GM12878 (cell line): ENCODE data around the gene NMUR1. TPM values are rescaled to one million over a fixed set of nuclear protein-coding genes. Genes with fewer than 3 reads are reported as not detected.

Experiments used
- CBFB ChIP-seq: IDR thresholded peaks from 2 replicates; pipeline ENCODE4 v1.6.1; 2016; ENCODE audit warnings: antibody characterized with exemption, low read depth
- CREB1 ChIP-seq: IDR thresholded peaks from 2 replicates; pipeline ENCODE4 v1.6.1; 2012; ENCODE audit warnings: low read depth, mild to moderate bottlenecking, inconsistent platforms
- E2F4 ChIP-seq: IDR thresholded peaks from 2 replicates; pipeline ENCODE4 v1.6.1; 2012; ENCODE audit warnings: low read depth, low read length, improper control_type of control experiment
- EP300 ChIP-seq, 2 experiments: fragments of 150-350 bp in 1 of 2; IDR thresholded peaks; 2 replicates each; pipeline ENCODE4 v1.6.1; 2011 to 2012; ENCODE audit warnings: low read depth in 2 of 2, low read length in 2 of 2, borderline replicate concordance in 1 of 2, improper control_type of control experiment in 1 of 2, inconsistent platforms in 1 of 2; ENCODE audit not compliant: control insufficient read depth in 1 of 2
- HDAC6 ChIP-seq: fragments of 200-600 bp; sonication (generic); IDR thresholded peaks from one replicate; pipeline ENCODE4 v1.8.0; 2017; ENCODE audit warnings: antibody characterized with exemption; ENCODE audit not compliant: unreplicated experiment
- HSF1 ChIP-seq: fragments of 150-350 bp; IDR thresholded peaks from 2 replicates; pipeline ENCODE4 v1.6.1; 2014; ENCODE audit warnings: mild to moderate bottlenecking, low read depth, low read length
- MXI1 ChIP-seq: fragments of 150-350 bp; IDR thresholded peaks from 2 replicates; pipeline ENCODE4 v1.6.1; 2011; ENCODE audit warnings: low read depth, mild to moderate bottlenecking, inconsistent platforms, low read length, improper control_type of control experiment
- NR2C2 ChIP-seq: IDR thresholded peaks from 2 replicates; pipeline ENCODE4 v1.6.1; 2011; ENCODE audit warnings: borderline replicate concordance, low read depth; ENCODE audit not compliant: control insufficient read depth, insufficient read length
- SMARCA5 ChIP-seq: fragments of 450-650 bp; IDR thresholded peaks from 2 replicates; pipeline ENCODE4 v1.6.1; 2017; ENCODE audit warnings: mild to moderate bottlenecking
- SPI1 ChIP-seq: IDR thresholded peaks from 2 replicates; pipeline ENCODE4 v1.6.1; 2011; ENCODE audit warnings: low read depth, mild to moderate bottlenecking, low read length, moderate library complexity, borderline replicate concordance; ENCODE audit not compliant: insufficient read depth
- TARDBP ChIP-seq: IDR thresholded peaks from 2 replicates; pipeline ENCODE4 v1.6.1; 2016; ENCODE audit warnings: borderline replicate concordance
- TCF7 ChIP-seq: IDR thresholded peaks from 2 replicates; pipeline ENCODE4 v1.6.1; 2014; ENCODE audit warnings: antibody characterized with exemption, borderline replicate concordance
- ZBTB11 ChIP-seq: fragments of 450-650 bp; formaldehyde crosslinking; IDR thresholded peaks from 2 replicates; pipeline ENCODE4 v1.5.0; 2022; ENCODE audit warnings: mild to moderate bottlenecking, missing genetic modification characterization
- ZBTB4 ChIP-seq: fragments of 450-650 bp; formaldehyde crosslinking; IDR thresholded peaks from 2 replicates; pipeline ENCODE4 v1.4.0; 2022; ENCODE audit warnings: mild to moderate bottlenecking, moderate library complexity
- ZNF687 ChIP-seq: fragments of 450-650 bp; IDR thresholded peaks from 2 replicates; pipeline ENCODE4 v1.6.1; 2017; ENCODE audit warnings: mild to moderate bottlenecking, moderate library complexity
- polyA plus RNA-seq, 11 experiments: library from polyadenylated mRNA; depleted of rRNA in 4 of 11; unstranded in 6 of 11; stranded (reverse) in 5 of 11; fragments of >200 nt; fragmentation: Nextera tagmentation in 4 of 11; fragmentation: Illumina TruSeq in 1 of 11; extraction: Ambion mirVana in 4 of 11; extraction: Trizol in 1 of 11; gene quantifications; 1 replicate in 1 of 11; 2 replicates in 10 of 11; pipeline versions ENCODE4 v1.2.1 to v1.2.3, GENCODE V29; 2011 to 2016; ENCODE audit warnings: inconsistent platforms in 2 of 11, missing spikeins in 2 of 11, low read depth in 1 of 11
- total RNA-seq, 4 experiments: library from RNA; depleted of rRNA in 3 of 4; stranded (reverse); fragments of >200 nt in 3 of 4; fragmentation: Illumina TruSeq in 1 of 4; extraction: Trizol in 1 of 4; gene quantifications; 2 replicates each; pipeline versions ENCODE4 v1.2.1 to v1.2.3, GENCODE V29; 2013 to 2021

The NMUR1 gene
- total and polyA plus RNA-seq, 10 of the 15 experiments (the other 5 are each of a cell fraction or from before 2014, with no cell fraction given): under 0.01 to 0.08 (median 0.02) TPM; not detected in 5

GRCh38 chr2:231482806-231483391 is 47.3 kb downstream of the NMUR1 start (continued):
- no peak for TF ChIP-seq ZBTB11 (CRISPR knock-in tag)
- peak; percentile 54 for TF ChIP-seq ZNF687
- TF ChIP-seq HSF1: no peak
- no peak for TF ChIP-seq TARDBP
- no peak for TF ChIP-seq EP300 (IDR thresholded peaks at IDR 0.05; ENCODE audit: borderline replicate concordance in 1 of 2, control insufficient read depth in 1 of 2, low read depth in 2 of 2, low read length in 2 of 2)
- no peak for TF ChIP-seq NR2C2
- no peak for TF ChIP-seq SPI1
- TF ChIP-seq HDAC6: peak; percentile 40
- TF ChIP-seq SMARCA5: peak; percentile 96
- TF ChIP-seq MXI1: peak; percentile 38; the same call in 1 of the 2 replicates
- no peak for TF ChIP-seq TCF7
- TF ChIP-seq CREB1: peak; percentile 55; the same call in 1 of the 2 replicates
- TF ChIP-seq CBFB: no peak
- no peak for TF ChIP-seq E2F4
- TF ChIP-seq ZBTB4 (CRISPR knock-in tag): no peak
